Liver (tissue), 3 donors: Measurements from ENCODE around the gene PPIE.

Source experiments
- TAF1 ChIP-seq: conservative IDR thresholded peaks from 2 replicates; pipeline ENCODE4 v1.6.1; 2016; ENCODE audit warnings: antibody characterized with exemption, mild to moderate bottlenecking
- TF ChIP-seq, protein P1 (sequence below): fragments of 150-350 bp; IDR thresholded peaks from 2 replicates; pipeline ENCODE4 v1.5.1; 2017; ENCODE audit warnings: improper control_type of control experiment, low read depth, low read length; ENCODE audit not compliant: missing input control
- TF ChIP-seq, protein P2 (sequence below): IDR thresholded peaks from 2 replicates; pipeline ENCODE4 v1.6.1; 2016; ENCODE audit warnings: antibody characterized with exemption
- donor health status: healthy.
- donor health status: healthy.

DNA sequence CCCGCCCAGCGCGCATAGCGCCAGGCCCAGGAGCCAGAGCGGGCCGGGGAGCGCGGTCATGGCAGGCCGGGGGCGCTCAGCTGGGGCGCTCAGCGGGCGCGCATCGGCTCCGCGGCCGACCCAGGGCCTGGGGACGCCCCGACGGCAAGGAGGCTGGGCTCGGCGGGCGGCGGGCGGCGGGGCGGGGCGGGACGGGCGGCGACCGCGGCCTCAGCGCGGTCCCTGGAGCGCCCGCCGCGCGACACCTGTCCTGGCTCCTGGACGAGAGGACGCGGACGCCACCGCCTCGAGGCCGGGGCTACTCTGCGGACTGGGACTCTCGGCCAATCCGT, 49.7 kb downstream of the PPIE start:
- TF ChIP-seq, protein P1, sequence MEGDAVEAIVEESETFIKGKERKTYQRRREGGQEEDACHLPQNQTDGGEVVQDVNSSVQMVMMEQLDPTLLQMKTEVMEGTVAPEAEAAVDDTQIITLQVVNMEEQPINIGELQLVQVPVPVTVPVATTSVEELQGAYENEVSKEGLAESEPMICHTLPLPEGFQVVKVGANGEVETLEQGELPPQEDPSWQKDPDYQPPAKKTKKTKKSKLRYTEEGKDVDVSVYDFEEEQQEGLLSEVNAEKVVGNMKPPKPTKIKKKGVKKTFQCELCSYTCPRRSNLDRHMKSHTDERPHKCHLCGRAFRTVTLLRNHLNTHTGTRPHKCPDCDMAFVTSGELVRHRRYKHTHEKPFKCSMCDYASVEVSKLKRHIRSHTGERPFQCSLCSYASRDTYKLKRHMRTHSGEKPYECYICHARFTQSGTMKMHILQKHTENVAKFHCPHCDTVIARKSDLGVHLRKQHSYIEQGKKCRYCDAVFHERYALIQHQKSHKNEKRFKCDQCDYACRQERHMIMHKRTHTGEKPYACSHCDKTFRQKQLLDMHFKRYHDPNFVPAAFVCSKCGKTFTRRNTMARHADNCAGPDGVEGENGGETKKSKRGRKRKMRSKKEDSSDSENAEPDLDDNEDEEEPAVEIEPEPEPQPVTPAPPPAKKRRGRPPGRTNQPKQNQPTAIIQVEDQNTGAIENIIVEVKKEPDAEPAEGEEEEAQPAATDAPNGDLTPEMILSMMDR, result no peak
- TF ChIP-seq, protein P2, sequence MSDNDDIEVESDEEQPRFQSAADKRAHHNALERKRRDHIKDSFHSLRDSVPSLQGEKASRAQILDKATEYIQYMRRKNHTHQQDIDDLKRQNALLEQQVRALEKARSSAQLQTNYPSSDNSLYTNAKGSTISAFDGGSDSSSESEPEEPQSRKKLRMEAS, result no peak
- TF ChIP-seq TAF1, result no peak
